Neuron (in vitro differentiated cells): ENCODE results near the gene MSMO1.
A peak's percentile ranks its signal among the peaks of the same experiment; 100 is the strongest.
"Not testable (repeated sequence)": the region's sequence is repeated elsewhere in the genome, so short reads cannot be mapped to it uniquely, and the experiment has no call there.

Experiments
- H2AFZ ChIP-seq: one replicate; pipeline ENCODE4 v1.6.1; 2013; ENCODE audit warnings: low read depth, mild to moderate bottlenecking, inconsistent platforms, low read length, moderate library complexity
- H3K27me3 ChIP-seq: one replicate; pipeline ENCODE4 v1.6.1; 2013; ENCODE audit warnings: low read length; ENCODE audit not compliant: insufficient read depth
- H3K36me3 ChIP-seq: one replicate; pipeline ENCODE4 v1.6.1; 2013; ENCODE audit warnings: low read length; ENCODE audit not compliant: insufficient read depth
- H3K4me1 ChIP-seq: one replicate; pipeline ENCODE4 v1.6.1; 2013; ENCODE audit warnings: low read length; ENCODE audit not compliant: insufficient read depth
- H3K4me3 ChIP-seq: 2 replicates; pipeline ENCODE4 v1.5.1; 2013; ENCODE audit warnings: mild to moderate bottlenecking, low read length, moderate library complexity
- H3K9me3 ChIP-seq: one replicate; pipeline ENCODE4 v1.6.1; 2013; ENCODE audit warnings: low read length

The MSMO1 gene

DNA sequence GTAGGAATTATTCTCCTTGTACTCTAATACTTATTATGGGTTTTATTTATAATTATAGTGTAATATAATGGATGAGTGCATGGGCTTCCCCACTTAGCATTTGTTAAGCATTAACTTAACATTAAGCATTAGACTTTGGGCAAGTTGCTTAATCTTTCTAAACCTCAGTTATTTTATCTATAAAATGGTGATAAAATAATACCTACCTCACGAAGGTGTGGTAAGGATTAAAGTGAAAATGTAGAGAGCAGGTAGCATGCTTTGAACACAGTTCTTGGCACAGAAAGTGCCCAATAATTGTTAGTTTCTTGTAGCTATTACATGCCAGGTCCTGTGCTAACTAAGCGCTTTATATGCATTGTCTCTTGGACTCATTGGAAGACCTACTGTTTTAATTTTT is 2.6 kb downstream of the MSMO1 start:
- no peaks in the 10 kb centered on the region for H3K9me3 ChIP-seq
- H3K4me1 ChIP-seq = peaks cover 51% of the 10 kb centered on the region
- no peak overlapping the region for H2AFZ ChIP-seq
- H3K36me3 ChIP-seq = peaks cover 43% of the 10 kb centered on the region
- H3K27me3 ChIP-seq = no peaks in the 10 kb centered on the region
- H3K4me3 ChIP-seq = peak overlapping the region; percentile 94

DNA sequence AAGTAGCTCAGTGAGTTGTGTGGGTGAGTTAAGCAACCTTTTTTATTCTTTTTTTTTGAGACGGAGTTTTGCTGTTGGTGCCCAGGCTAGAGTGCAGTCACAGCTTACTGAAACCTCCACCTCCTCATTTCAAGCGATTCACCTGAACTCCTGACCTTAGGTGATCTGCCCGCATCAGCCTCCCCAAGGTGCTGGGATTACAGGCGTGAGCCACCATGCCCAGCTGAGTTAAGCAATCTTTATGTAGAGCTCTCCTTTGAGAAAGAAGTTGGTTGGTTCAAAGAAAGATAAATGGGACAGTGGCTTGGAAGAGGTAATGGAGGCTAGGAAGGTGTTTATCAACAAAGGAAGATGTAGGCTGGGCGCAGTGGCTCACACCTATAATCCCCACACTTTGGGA is 3.2 kb downstream of the MSMO1 start:
- no peaks in the 10 kb centered on the region for H3K9me3 ChIP-seq
- peak overlapping the region; percentile 94 for H3K4me3 ChIP-seq
- H3K4me1 ChIP-seq = peaks cover 57% of the 10 kb centered on the region
- H2AFZ ChIP-seq = no peak overlapping the region
- peaks cover 49% of the 10 kb centered on the region for H3K36me3 ChIP-seq
- H3K27me3 ChIP-seq = no peaks in the 10 kb centered on the region

DNA sequence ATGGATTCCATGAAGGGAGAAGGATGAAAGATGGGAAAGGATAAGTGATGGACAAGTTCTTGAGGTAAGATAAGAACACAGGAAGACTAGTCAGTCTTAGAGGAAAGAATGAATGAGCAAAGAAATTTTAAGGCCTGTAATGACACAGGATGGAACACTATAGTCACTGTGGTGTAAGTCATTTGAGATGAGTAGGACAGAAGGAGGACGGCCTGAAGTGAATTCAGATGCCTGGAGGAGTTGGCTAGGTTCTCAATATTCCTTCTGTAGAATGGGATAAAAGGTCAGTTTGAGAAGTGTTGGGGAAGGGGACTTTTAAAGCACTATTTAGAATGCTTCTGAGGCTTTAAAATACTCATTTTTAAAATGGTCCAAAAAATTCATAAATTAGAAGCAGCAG is 3.9 kb downstream of the MSMO1 start:
- peaks cover 54% of the 10 kb centered on the region for H3K4me1 ChIP-seq
- H3K36me3 ChIP-seq = peaks cover 56% of the 10 kb centered on the region

DNA sequence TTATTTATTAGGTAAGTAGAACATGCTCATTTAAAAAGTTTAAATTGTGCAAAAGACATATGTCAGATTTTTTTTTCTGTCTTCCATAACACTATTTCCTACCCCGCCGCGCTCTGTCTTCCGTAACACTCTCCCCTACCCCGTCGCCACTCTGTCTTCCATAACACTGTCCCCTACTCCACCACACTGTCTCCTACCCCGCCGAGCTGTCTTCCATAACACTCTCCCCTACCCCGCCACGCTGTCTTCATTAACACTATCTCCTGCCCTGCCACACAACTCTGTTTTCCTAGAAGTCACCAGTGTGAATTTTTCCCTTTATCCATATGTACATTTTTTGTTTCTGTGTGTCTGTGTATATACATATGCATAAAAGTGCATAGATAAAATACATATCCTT is 4.4 kb downstream of the MSMO1 start:
- H3K4me1 ChIP-seq = peaks cover 57% of the 10 kb centered on the region
- peak overlapping the region; percentile 94 for H3K4me3 ChIP-seq
- H3K36me3 ChIP-seq = peaks cover 60% of the 10 kb centered on the region
- no peak overlapping the region for H2AFZ ChIP-seq
- H3K9me3 ChIP-seq = no peaks in the 10 kb centered on the region
- no peaks in the 10 kb centered on the region for H3K27me3 ChIP-seq

More for the DNA sequence above, 3.9 kb downstream of the MSMO1 start:
- H2AFZ ChIP-seq = no peak overlapping the region
- H3K27me3 ChIP-seq = no peaks in the 10 kb centered on the region
- H3K4me3 ChIP-seq = peak overlapping the region; percentile 94
- no peaks in the 10 kb centered on the region for H3K9me3 ChIP-seq

DNA sequence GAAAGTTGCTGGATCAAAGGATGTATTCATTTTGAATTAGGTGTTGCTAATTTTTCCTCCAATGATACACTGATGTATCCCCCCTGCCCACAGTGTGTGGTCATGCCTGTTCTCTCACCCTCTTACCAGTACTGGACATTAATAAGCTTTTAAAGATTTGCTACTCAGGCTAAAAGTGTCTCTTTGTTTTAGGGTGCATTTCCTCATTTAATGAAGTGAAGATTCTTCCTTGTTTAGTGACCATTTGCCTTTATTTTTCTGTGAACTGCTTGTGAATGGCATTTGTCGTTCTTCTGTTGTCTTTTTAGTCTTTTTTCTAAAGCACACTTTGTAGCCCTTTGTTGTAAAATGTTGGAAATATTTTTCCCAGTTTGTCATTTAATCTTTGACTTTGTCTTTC is 5.0 kb downstream of the MSMO1 start:
- H2AFZ ChIP-seq = no peak overlapping the region
- H3K9me3 ChIP-seq = no peaks in the 10 kb centered on the region
- peak overlapping the region; percentile 94 for H3K4me3 ChIP-seq
- H3K27me3 ChIP-seq = no peaks in the 10 kb centered on the region
- peaks cover 57% of the 10 kb centered on the region for H3K4me1 ChIP-seq
- H3K36me3 ChIP-seq = peaks cover 67% of the 10 kb centered on the region

DNA sequence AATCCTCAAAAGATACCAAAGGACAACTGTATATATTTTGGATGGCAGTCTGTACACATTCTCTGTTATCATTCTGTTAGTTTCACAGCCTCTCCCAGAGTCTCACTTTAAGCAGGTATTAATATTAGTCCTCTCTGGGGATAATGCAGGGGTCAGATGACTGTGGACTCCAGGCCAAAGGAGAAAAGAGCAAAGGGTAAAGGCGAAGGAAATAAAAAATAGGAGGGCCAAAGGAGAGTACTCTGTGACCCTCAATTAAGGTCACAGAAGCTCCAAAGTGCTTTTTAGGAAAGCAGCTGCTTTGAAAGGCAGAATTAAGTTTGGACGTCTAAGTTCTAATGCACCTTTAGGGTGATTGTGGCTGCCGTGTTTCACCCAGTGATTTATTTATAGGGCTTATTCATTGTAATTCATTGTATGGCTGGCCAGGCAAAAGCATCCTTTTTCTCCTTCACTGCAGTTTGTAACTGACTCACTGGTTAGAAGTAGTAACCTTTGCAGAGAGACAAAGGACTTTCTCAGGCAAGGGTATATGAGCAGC is 7.8 kb downstream of the MSMO1 start:
- Histone ChIP-seq H3K27me3 (no peaks in the 10 kb centered on the region), H3K4me3 (no peak overlapping the region), H3K36me3 (peaks cover 86% of the 10 kb centered on the region), H3K9me3 (no peaks in the 10 kb centered on the region), H2AFZ (no peak overlapping the region), H3K4me1 (peaks cover 52% of the 10 kb centered on the region)

DNA sequence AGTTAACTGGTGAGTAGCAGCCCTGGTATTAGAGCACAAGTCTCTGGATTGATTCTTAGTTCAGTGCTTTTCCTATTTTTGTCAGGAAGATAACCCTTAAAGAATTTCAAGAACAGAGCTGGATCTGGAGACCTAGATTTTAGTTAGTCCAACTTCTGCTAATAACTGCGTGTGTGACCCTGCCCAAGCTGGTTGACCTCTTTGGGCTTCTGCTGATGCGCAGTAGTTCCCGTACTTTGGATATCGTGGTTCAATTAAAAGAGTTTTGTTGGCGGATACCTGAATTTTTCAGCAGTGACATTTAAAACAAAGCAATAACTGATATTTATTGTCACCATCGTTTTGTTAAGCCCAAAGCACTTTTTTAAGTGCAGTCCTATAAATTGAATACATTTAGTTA is 9.3 kb downstream of the MSMO1 start:
- H3K36me3 ChIP-seq = peaks cover 90% of the 10 kb centered on the region
- no peak overlapping the region for H2AFZ ChIP-seq
- no peak overlapping the region for H3K4me3 ChIP-seq
- H3K9me3 ChIP-seq = no peaks in the 10 kb centered on the region
- H3K4me1 ChIP-seq = peaks cover 38% of the 10 kb centered on the region
- no peaks in the 10 kb centered on the region for H3K27me3 ChIP-seq

DNA sequence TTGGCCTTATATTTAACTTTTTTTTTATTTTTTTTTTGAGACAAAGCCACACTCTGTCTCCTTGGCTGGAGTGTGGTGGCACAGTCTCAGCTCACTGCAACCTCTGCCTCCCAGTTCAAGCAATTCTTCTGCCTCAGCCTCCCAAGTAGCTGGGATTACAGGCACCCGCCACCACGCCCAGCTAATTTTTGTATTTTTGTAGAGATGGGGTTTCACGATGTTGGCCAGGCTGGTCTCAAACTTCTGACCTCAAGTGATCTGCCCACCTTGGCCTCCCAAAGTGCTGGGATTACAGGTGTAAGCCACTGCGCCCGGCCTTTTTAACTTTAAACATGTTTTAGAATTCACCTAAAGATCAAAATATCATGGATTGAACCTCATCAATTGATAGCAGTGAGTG is 14.9 kb downstream of the MSMO1 start:
- not testable (repeated sequence) for H3K4me3 ChIP-seq, H2AFZ ChIP-seq, H3K4me1 ChIP-seq, H3K9me3 ChIP-seq, H3K27me3 ChIP-seq
- peaks cover 61% of the 10 kb centered on the region for H3K36me3 ChIP-seq

DNA sequence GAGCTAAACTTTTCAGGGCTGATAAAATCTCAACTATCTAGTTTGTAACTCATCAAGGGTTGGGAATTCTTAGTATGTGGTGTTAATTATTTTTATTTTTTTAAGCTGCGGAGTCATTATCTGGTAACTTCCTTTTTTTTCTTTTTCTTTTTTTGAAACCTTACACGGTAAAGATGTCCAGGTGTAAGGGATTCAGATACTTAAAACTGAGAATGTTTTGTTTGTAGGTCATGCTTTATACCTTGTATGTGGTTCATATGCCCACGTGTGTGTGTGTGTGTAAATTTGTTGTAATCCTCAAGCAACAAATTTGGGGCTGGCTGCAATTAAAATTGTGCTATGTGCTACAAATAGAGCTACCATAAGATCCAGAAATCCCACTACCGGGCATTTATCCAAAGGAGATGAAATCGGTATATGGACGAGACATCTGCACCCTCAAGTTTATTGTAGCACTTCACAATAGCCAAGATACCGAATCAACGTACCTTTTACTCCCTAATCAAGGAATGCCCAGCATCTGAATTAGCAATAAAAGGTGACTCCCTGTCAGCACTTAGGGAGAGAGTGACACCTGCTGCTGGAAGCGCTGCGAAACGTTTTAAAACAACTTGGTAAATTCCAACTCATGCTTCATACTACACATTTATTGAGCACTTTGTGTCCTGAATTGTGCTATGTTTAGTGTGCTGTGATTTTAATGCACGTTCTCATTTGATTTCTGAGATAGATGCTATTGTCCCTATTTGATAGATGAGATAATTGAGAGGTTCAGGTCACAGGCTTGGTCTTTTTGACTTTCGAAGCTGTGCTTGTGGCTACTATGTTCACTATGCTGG is 16.1 kb downstream of the MSMO1 start:
- Histone ChIP-seq H2AFZ (no peak overlapping the region), H3K36me3 (peaks cover 50% of the 10 kb centered on the region), H3K9me3 (no peaks in the 10 kb centered on the region), H3K4me3 (no peak overlapping the region), H3K27me3 (no peaks in the 10 kb centered on the region), H3K4me1 (no peaks in the 10 kb centered on the region)

DNA sequence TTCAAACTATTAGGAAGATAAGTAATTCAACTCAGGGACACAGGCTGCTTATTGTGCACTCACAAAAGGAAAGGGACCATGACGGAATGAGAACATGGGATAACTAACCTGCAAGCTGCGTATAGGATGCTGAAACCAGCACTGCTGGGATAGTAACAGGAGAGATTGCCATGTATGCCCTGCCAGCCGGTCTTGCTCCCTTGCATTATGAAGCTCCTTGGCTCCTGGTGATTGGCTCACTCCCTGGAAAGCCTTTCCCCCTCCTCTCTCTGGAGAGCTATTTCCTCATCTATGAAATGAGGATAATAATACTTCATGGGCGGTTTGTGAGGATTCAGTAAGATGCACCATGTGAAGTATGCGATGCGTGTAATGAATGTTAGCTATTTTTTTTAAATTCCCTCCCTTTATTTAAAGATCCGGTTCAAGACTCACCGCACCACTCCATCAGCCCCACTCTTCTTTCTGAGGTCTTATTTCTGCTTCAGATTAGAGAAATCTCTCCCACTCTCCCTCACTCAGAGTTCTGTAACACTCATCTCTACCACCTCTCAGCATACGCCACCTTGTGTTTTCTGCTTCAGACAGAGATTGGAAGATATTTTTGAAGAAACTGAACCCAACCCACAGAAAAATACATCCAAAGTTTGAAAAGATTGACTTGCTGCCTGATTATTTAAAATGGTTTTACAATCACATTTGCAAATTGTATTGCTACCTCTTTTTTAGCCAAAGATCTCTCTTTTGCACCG is 18.4 kb downstream of the MSMO1 start:
- Histone ChIP-seq H3K4me3 (no peak overlapping the region), H3K4me1 (no peaks in the 10 kb centered on the region), H3K36me3 (peaks cover 27% of the 10 kb centered on the region)

DNA sequence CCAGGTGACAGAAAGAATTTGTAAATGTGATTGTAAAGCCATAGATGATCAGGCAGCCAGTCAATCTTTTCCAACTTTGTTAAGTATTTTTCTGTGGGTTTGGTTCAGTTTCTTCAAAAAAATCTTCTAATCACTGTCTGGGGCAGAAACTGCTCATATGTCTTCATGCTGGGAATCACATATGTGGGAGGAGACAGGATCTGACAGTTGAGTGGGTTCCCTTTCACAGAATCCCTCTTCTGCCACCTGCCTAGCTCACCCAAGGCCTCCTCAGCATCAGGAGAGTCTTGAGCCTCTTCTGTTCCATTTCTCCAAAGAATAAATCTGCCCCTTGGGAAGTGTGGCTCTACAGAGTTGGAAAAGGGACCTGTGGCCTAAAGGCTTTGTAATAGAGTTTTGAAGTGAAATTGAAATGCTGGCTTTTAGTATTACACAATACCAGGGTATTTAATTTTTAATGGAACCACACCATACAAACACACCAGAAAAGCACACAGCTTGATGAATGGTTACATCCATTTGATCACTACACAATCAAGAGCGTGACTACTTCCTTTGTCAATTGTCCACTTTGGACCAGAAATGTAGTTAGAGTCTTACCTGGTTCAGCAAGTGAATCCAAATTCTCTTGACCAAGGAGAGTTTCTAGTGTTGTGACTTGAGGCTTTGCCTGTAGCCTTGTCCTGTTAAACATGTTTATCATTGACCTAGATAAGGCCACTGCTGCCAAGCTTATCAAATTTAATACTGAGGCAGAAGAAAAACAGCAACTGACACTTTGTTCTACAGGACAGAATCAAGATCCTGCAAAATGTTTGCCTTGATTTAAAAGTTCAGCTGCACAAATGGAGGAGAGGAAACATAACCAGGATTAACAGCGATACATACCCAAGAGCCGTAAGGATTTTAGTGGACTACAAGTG is 20.4 kb downstream of the MSMO1 start:
- Histone ChIP-seq H3K4me3 (no peak overlapping the region), H2AFZ (no peak overlapping the region), H3K9me3 (no peaks in the 10 kb centered on the region), H3K36me3 (peaks cover 9% of the 10 kb centered on the region), H3K27me3 (no peaks in the 10 kb centered on the region), H3K4me1 (no peaks in the 10 kb centered on the region)

More for the DNA sequence above, 18.4 kb downstream of the MSMO1 start:
- Histone ChIP-seq H3K9me3 (no peaks in the 10 kb centered on the region), H3K27me3 (no peaks in the 10 kb centered on the region), H2AFZ (no peak overlapping the region)

DNA sequence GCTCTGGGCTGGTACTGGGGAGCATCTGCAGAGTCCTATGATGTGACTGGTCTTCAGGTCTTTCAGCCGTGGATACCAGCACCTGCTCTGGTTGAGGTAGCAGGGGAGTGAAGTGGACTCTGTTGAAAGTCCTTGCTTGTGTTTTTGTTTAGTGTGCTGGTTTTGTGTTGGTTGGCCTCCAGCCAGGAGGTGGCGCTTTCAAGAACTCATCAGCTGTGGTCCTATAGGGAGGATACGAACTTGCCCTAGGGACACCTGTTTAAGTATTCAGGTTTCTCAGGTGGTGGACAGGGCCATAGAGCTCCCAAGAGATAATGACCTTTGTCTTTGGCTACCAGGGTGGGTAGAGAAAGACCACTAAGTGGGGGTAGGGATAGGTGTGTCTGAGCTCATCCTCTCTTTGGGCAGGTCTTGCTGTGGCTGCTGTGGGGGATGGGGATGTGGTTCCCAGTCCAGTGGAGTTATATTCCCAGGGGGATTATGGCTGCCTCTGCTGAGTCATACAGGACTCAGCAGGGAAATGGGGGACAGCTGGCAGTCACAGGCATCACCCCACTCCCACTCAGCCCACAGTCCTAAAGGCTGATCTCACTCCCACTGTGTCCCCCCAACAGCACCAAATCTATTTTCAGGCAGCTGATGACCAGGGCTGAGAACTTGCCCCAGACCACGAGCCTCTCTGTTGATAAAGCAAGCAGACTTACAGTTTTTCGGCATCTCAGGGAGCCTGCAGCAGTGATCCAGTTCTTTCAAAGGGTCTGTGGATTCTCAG is 24.1 kb downstream of the MSMO1 start:
- Histone ChIP-seq H2AFZ (no peak overlapping the region), H3K4me3 (no peak overlapping the region), H3K9me3 (peaks cover 1% of the 10 kb centered on the region), H3K27me3 (no peaks in the 10 kb centered on the region), H3K36me3 (no peaks in the 10 kb centered on the region), H3K4me1 (no peaks in the 10 kb centered on the region)
